ENCODE results near the gene PCDHGB5.
"Not testable (repeated sequence)": the region's sequence is repeated elsewhere in the genome, so short reads cannot be mapped to it uniquely, and the experiment has no call there.

Gene PCDHGB5

DNA sequence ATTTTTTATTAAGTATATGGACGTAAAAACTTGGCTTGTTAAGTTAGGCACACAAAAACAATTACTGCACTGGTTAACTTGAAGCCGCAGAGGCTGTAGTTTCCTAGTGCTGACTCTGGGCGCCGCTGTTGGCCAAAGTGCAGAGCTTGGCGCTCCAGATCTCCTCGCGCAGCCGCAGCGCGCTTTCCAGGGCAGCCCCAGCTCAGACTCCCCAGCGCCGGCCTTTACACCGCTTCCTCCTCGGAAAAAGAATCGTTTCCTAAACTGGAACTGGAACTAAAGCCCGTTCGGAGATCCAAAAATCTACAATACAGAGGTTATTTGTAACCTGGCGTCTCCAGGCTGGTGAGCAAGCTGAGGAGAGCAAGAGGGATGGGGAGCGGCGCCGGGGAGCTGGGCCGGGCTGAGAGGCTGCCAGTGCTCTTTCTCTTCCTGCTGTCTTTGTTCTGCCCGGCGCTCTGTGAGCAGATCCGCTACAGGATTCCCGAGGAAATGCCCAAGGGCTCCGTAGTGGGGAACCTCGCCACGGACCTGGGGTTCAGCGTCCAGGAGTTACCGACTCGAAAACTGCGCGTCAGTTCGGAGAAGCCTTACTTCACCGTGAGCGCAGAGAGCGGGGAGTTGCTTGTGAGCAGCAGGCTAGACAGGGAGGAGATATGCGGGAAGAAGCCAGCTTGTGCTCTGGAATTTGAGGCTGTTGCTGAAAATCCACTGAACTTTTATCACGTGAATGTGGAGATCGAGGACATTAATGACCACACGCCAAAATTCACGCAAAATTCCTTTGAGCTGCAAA, at the start of gene PCDHGB5:
Gene PCDHGB5 (plus strand): TSS at position 192 of the 796 bp plus-strand sequence. CDS start 181 bp downstream, at position 373.
- not testable (repeated sequence) for H3K27ac ChIP-seq (ENCODE audit: low read depth, low read length); H3K4me1 ChIP-seq (ENCODE audit: control insufficient read depth, insufficient read depth, low read length); H3K36me3 ChIP-seq (ENCODE audit: control insufficient read depth, insufficient read depth, low read length); H3K27me3 ChIP-seq (ENCODE audit: control insufficient read depth, insufficient read depth, low read length); H3K4me3 ChIP-seq (ENCODE audit: low read depth, low read length); H3K9ac ChIP-seq (ENCODE audit: low read depth, low read length)
- H3K9me3 ChIP-seq (ENCODE audit: control insufficient read depth, insufficient read depth, low read length): peaks cover 57% of the 10 kb centered on the region

- Histone ChIP-seq H3K27ac (ENCODE audit: low read depth, low read length) (no peak within 1 kb of the TSS), H3K9ac (ENCODE audit: low read depth, low read length) (no peak within 1 kb of the TSS), H3K9me3 (ENCODE audit: control insufficient read depth, insufficient read depth, low read length) (peaks cover 39% of the 10 kb centered on the region), H3K27me3 (ENCODE audit: control insufficient read depth, insufficient read depth, low read length) (no peaks in the 10 kb centered on the region), H3K4me1 (ENCODE audit: control insufficient read depth, insufficient read depth, low read length) (no peaks in the 10 kb centered on the region), H3K4me3 (ENCODE audit: low read depth, low read length) (peak within 1 kb of the TSS; percentile 27; the same call in 1 of the 2 replicates), H3K36me3 (ENCODE audit: control insufficient read depth, insufficient read depth, low read length) (no peaks in the 10 kb centered on the region)
Measured at GRCh38 chr5:141349917-141350619, 47.7 kb upstream of the PCDHGB5 start, which contains the start of gene PCDHGB1. TSS of gene PCDHGB1 (plus strand) at chr5:141350099. CDS start at chr5:141350261, 162 bp downstream.

- H3K9ac ChIP-seq (ENCODE audit: low read depth, low read length): no peak overlapping the region
- H3K4me1 ChIP-seq (ENCODE audit: control insufficient read depth, insufficient read depth, low read length): no peaks in the 10 kb centered on the region
- no peak overlapping the region for H3K27ac ChIP-seq (ENCODE audit: low read depth, low read length)
- H3K9me3 ChIP-seq (ENCODE audit: control insufficient read depth, insufficient read depth, low read length): peaks cover 51% of the 10 kb centered on the region
- no peak overlapping the region for H3K4me3 ChIP-seq (ENCODE audit: low read depth, low read length)
- no peaks in the 10 kb centered on the region for H3K27me3 ChIP-seq (ENCODE audit: control insufficient read depth, insufficient read depth, low read length)
- H3K36me3 ChIP-seq (ENCODE audit: control insufficient read depth, insufficient read depth, low read length): no peaks in the 10 kb centered on the region
Measured at GRCh38 chr5:141351591-141351990, 46.2 kb upstream of the PCDHGB5 start.

DNA sequence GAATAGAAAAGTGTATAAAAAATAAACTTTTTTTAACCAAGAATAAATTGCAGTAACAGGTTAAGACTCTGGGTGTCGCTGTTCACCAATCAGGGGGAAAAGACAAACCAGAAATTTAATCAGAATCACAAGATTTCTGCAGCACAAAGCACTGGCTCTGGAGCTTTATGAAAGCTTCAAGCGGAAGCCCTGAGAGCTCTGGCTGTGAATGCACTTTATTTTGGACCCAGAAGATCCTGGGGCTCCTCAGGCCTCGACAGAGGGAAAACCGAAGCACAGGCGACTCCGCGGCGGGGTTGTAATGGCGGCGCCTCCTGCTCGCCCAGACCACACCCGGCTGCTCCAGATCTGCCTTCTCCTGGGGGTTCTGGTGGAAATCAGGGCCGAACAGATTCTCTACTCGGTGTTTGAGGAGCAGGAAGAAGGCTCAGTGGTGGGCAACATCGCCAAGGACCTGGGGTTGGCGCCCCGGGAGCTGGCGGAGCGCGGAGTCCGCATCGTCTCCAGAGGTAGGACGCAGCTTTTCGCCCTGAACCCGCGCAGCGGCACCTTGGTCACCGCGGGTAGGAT, 42.8 kb upstream of the PCDHGB5 start, which contains the start of gene PCDHGA4:
Gene PCDHGA4 (plus strand): TSS at position 122 of the 570 bp plus-strand sequence. CDS start 87 bp downstream, at position 209.
- Histone ChIP-seq H3K27ac (ENCODE audit: low read depth, low read length) (no peak within 1 kb of the TSS), H3K9me3 (ENCODE audit: control insufficient read depth, insufficient read depth, low read length) (peaks cover 49% of the 10 kb centered on the region), H3K4me1 (ENCODE audit: control insufficient read depth, insufficient read depth, low read length) (no peaks in the 10 kb centered on the region), H3K4me3 (ENCODE audit: low read depth, low read length) (no peak within 1 kb of the TSS), H3K27me3 (ENCODE audit: control insufficient read depth, insufficient read depth, low read length) (no peaks in the 10 kb centered on the region), H3K9ac (ENCODE audit: low read depth, low read length) (no peak within 1 kb of the TSS), H3K36me3 (ENCODE audit: control insufficient read depth, insufficient read depth, low read length) (no peaks in the 10 kb centered on the region)

DNA sequence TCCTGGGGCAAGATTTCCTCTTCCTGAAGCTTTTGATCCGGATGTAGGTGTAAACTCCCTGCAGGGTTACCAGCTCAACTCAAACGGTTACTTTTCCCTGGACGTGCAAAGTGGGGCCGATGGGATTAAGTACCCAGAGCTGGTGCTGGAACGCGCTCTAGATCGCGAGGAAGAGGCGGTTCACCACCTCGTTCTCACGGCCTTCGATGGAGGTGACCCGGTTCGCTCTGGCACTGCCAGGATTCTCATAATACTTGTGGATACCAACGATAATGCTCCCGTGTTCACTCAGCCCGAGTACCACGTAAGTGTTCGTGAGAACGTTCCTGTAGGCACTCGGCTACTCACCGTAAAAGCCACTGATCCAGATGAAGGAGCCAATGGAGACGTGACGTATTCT, 42.1 kb upstream of the PCDHGB5 start:
- Histone ChIP-seq H3K27ac (ENCODE audit: low read depth, low read length) (no peak overlapping the region), H3K36me3 (ENCODE audit: control insufficient read depth, insufficient read depth, low read length) (no peaks in the 10 kb centered on the region), H3K27me3 (ENCODE audit: control insufficient read depth, insufficient read depth, low read length) (no peaks in the 10 kb centered on the region), H3K9ac (ENCODE audit: low read depth, low read length) (no peak overlapping the region), H3K4me1 (ENCODE audit: control insufficient read depth, insufficient read depth, low read length) (no peaks in the 10 kb centered on the region), H3K4me3 (ENCODE audit: low read depth, low read length) (no peak overlapping the region), H3K9me3 (ENCODE audit: control insufficient read depth, insufficient read depth, low read length) (peaks cover 56% of the 10 kb centered on the region)

- Histone ChIP-seq H3K27me3 (ENCODE audit: control insufficient read depth, insufficient read depth, low read length) (no peaks in the 10 kb centered on the region), H3K9me3 (ENCODE audit: control insufficient read depth, insufficient read depth, low read length) (peaks cover 58% of the 10 kb centered on the region), H3K9ac (ENCODE audit: low read depth, low read length) (no peak overlapping the region), H3K27ac (ENCODE audit: low read depth, low read length) (no peak overlapping the region), H3K36me3 (ENCODE audit: control insufficient read depth, insufficient read depth, low read length) (no peaks in the 10 kb centered on the region), H3K4me3 (ENCODE audit: low read depth, low read length) (no peak overlapping the region), H3K4me1 (ENCODE audit: control insufficient read depth, insufficient read depth, low read length) (no peaks in the 10 kb centered on the region)
Measured at GRCh38 chr5:141356133-141356532, 41.6 kb upstream of the PCDHGB5 start.

DNA sequence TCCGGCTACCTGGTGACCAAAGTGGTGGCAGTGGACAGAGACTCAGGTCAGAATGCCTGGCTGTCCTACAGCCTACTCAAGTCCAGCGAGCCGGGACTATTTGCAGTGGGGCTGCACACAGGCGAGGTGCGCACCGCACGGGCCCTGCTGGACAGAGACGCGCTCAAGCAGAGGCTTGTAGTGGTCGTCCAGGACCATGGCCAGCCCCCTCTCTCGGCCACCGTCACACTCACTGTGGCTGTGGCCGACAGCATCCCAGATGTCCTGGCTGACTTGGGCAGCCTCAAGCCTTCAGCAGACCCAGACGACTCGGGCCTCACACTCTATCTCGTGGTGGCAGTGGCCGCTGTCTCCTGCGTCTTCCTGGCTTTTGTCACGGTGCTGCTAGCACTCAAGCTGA, 40.8 kb upstream of the PCDHGB5 start:
- Histone ChIP-seq H3K27ac (ENCODE audit: low read depth, low read length) (no peak overlapping the region), H3K27me3 (ENCODE audit: control insufficient read depth, insufficient read depth, low read length) (no peaks in the 10 kb centered on the region), H3K9ac (ENCODE audit: low read depth, low read length) (no peak overlapping the region), H3K36me3 (ENCODE audit: control insufficient read depth, insufficient read depth, low read length) (no peaks in the 10 kb centered on the region), H3K4me3 (ENCODE audit: low read depth, low read length) (no peak overlapping the region), H3K9me3 (ENCODE audit: control insufficient read depth, insufficient read depth, low read length) (peaks cover 63% of the 10 kb centered on the region), H3K4me1 (ENCODE audit: control insufficient read depth, insufficient read depth, low read length) (no peaks in the 10 kb centered on the region)

DNA sequence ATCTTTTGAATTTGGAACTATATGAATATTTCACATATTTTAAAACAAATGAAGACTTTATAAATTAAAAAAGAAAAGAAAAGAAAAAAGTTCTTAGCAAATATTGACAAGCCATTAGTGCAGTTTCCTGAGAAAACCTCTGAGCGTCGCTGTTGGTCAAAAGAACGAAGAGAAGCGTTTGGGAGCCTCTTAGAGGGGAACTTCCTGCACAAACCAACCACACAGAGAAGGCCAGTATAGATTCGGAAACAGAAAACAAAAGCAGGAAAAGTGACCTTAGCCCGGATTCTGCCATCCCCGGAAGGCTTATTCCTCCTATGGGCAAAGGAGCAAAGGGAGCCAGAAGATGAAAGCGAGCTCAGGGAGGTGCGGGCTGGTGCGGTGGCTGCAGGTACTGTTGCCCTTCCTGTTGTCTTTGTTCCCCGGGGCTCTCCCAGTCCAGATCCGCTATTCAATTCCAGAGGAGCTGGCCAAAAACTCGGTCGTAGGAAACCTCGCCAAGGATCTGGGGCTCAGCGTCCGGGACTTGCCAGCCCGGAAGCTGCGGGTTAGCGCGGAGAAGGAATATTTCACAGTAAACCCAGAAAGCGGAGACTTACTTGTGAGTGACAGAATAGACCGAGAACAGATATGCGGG, 37.8 kb upstream of the PCDHGB5 start, which contains the start of gene PCDHGB2:
Gene PCDHGB2 (plus strand): TSS at position 205 of the 637 bp plus-strand sequence. CDS start 142 bp downstream, at position 347.
- Histone ChIP-seq H3K4me1 (ENCODE audit: control insufficient read depth, insufficient read depth, low read length) (no peaks in the 10 kb centered on the region), H3K27me3 (ENCODE audit: control insufficient read depth, insufficient read depth, low read length) (no peaks in the 10 kb centered on the region), H3K27ac (ENCODE audit: low read depth, low read length) (no peak within 1 kb of the TSS), H3K9ac (ENCODE audit: low read depth, low read length) (no peak within 1 kb of the TSS), H3K4me3 (ENCODE audit: low read depth, low read length) (peak within 1 kb of the TSS; percentile 37), H3K36me3 (ENCODE audit: control insufficient read depth, insufficient read depth, low read length) (no peaks in the 10 kb centered on the region), H3K9me3 (ENCODE audit: control insufficient read depth, insufficient read depth, low read length) (peaks cover 63% of the 10 kb centered on the region)

- no peaks in the 10 kb centered on the region for H3K4me1 ChIP-seq (ENCODE audit: control insufficient read depth, insufficient read depth, low read length)
- H3K36me3 ChIP-seq (ENCODE audit: control insufficient read depth, insufficient read depth, low read length): no peaks in the 10 kb centered on the region
- H3K9ac ChIP-seq (ENCODE audit: low read depth, low read length): no peak overlapping the region
- no peak overlapping the region for H3K27ac ChIP-seq (ENCODE audit: low read depth, low read length)
- peak overlapping the region; percentile 11; the same call in 1 of the 2 replicates for H3K4me3 ChIP-seq (ENCODE audit: low read depth, low read length)
- H3K9me3 ChIP-seq (ENCODE audit: control insufficient read depth, insufficient read depth, low read length): peaks cover 64% of the 10 kb centered on the region
- no peaks in the 10 kb centered on the region for H3K27me3 ChIP-seq (ENCODE audit: control insufficient read depth, insufficient read depth, low read length)
Measured at GRCh38 chr5:141360685-141361084, 37.1 kb upstream of the PCDHGB5 start.

DNA sequence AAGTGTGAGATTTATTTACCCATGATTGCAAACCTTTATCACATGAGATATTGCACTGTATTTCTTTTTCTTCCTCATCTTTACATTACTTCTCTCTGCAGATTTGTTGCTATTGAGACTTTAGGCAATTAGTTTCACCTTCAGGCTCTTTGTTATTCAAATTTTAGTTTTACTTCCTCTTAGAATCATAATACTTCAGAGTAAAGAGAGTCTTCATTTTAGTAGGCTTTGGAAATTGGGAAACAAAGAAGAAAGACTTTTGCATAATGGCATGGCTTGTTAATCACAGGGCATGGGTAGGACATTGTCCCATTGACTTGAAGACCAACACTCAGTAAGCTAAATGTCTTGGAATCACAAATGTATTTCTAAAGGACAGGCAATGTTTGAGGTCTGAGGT, 35.0 kb upstream of the PCDHGB5 start:
- Histone ChIP-seq H3K9ac (ENCODE audit: low read depth, low read length) (no peak overlapping the region), H3K27me3 (ENCODE audit: control insufficient read depth, insufficient read depth, low read length) (no peaks in the 10 kb centered on the region), H3K36me3 (ENCODE audit: control insufficient read depth, insufficient read depth, low read length) (no peaks in the 10 kb centered on the region), H3K9me3 (ENCODE audit: control insufficient read depth, insufficient read depth, low read length) (peaks cover 66% of the 10 kb centered on the region), H3K4me1 (ENCODE audit: control insufficient read depth, insufficient read depth, low read length) (no peaks in the 10 kb centered on the region), H3K27ac (ENCODE audit: low read depth, low read length) (no peak overlapping the region), H3K4me3 (ENCODE audit: low read depth, low read length) (peak overlapping the region; percentile 24)

Measured in HUES48 (cell line).